CD4-positive, CD25-positive, alpha-beta regulatory T cell (primary cell): ENCODE data around the gene TM2D3. TPM values are rescaled to one million over a fixed set of nuclear protein-coding genes. Genes with fewer than 3 reads are reported as not detected.

ENCODE experiments used
- ATAC-seq, 2 donors: fragments of 150-1000 bp; cut with Tn5 transposase; one replicate each; pipeline ENCODE4 v1.10.0; 2021; ENCODE audit warnings: low read depth in 2 of 2, moderate number of reproducible peaks in 2 of 2, moderate library complexity in 1 of 2
- DNase-seq, 3 donors: peaks; one replicate each; pipeline versions ENCODE4 v3.0.0 to v3.0.0-alpha.2; 2012 to 2022; ENCODE audit warnings: mixed read lengths in 1 of 3
- H3K27ac ChIP-seq: one replicate; pipeline ENCODE4 v1.7.0; 2013; ENCODE audit warnings: mild to moderate bottlenecking, low read length; ENCODE audit not compliant: insufficient read depth, poor library complexity, severe bottlenecking
- H3K27me3 ChIP-seq: one replicate; pipeline ENCODE4 v1.7.0; 2013; ENCODE audit warnings: low read length; ENCODE audit not compliant: control insufficient read depth, insufficient read depth
- H3K36me3 ChIP-seq: one replicate; pipeline ENCODE4 v1.7.0; 2013; ENCODE audit warnings: mild to moderate bottlenecking, low read length, moderate library complexity; ENCODE audit not compliant: control insufficient read depth, insufficient read depth
- H3K4me1 ChIP-seq: 2 replicates; pipeline ENCODE4 v1.7.0; 2013; ENCODE audit warnings: mild to moderate bottlenecking, low read length; ENCODE audit not compliant: insufficient read depth, control insufficient read depth, poor library complexity, severe bottlenecking
- H3K4me3 ChIP-seq: one replicate; pipeline ENCODE4 v1.7.0; 2013; ENCODE audit warnings: low read depth, mild to moderate bottlenecking, low read length, moderate library complexity
- H3K9me3 ChIP-seq, 2 experiments: 1 replicate in 1 of 2; 2 replicates in 1 of 2; pipeline ENCODE4 v1.7.0; 2013; ENCODE audit warnings: low read length in 2 of 2, mild to moderate bottlenecking in 1 of 2, moderate library complexity in 1 of 2; ENCODE audit not compliant: control insufficient read depth in 2 of 2
- H3K27ac Mint-ChIP-seq, 3 donors: one replicate each; pipeline ENCODE4 v1.8.0; 2020 to 2022; ENCODE audit warnings: mild to moderate bottlenecking in 3 of 3, mixed read lengths in 3 of 3, moderate library complexity in 2 of 3
- H3K27me3 Mint-ChIP-seq: one replicate; pipeline ENCODE4 v1.8.0; 2022; ENCODE audit warnings: mild to moderate bottlenecking, mixed read lengths
- H3K36me3 Mint-ChIP-seq: one replicate; pipeline ENCODE4 v1.8.0; 2020; ENCODE audit warnings: mixed read lengths
- H3K4me1 Mint-ChIP-seq, 4 donors: one replicate each; pipeline ENCODE4 v1.8.0; 2020 to 2022; ENCODE audit warnings: mixed read lengths in 4 of 4, mild to moderate bottlenecking in 1 of 4
- H3K4me3 Mint-ChIP-seq, 4 donors: one replicate each; pipeline ENCODE4 v1.8.0; 2020 to 2022; ENCODE audit warnings: mild to moderate bottlenecking in 4 of 4, mixed read lengths in 4 of 4, moderate library complexity in 3 of 4
- H3K9me3 Mint-ChIP-seq, 7 donors: one replicate each; pipeline ENCODE4 v1.8.0; 2020 to 2022; ENCODE audit warnings: mixed read lengths in 7 of 7, mild to moderate bottlenecking in 3 of 7, moderate library complexity in 2 of 7
- polyA plus RNA-seq, 4 donors: library from polyadenylated mRNA; unstranded; fragments of 300-500 nt; fragmentation: Illumina TruSeq; gene quantifications; one replicate each; pipeline ENCODE4 v1.2.3, GENCODE V29; 2021
- total RNA-seq: library from RNA; stranded (reverse); gene quantifications from one replicate; pipeline ENCODE4 v1.2.3, GENCODE V29; 2022

TM2D3 gene
- total and polyA plus RNA-seq, 5 donors from 2014 or later, result 30.9 to 85.4 (median 43.6) TPM

DNA sequence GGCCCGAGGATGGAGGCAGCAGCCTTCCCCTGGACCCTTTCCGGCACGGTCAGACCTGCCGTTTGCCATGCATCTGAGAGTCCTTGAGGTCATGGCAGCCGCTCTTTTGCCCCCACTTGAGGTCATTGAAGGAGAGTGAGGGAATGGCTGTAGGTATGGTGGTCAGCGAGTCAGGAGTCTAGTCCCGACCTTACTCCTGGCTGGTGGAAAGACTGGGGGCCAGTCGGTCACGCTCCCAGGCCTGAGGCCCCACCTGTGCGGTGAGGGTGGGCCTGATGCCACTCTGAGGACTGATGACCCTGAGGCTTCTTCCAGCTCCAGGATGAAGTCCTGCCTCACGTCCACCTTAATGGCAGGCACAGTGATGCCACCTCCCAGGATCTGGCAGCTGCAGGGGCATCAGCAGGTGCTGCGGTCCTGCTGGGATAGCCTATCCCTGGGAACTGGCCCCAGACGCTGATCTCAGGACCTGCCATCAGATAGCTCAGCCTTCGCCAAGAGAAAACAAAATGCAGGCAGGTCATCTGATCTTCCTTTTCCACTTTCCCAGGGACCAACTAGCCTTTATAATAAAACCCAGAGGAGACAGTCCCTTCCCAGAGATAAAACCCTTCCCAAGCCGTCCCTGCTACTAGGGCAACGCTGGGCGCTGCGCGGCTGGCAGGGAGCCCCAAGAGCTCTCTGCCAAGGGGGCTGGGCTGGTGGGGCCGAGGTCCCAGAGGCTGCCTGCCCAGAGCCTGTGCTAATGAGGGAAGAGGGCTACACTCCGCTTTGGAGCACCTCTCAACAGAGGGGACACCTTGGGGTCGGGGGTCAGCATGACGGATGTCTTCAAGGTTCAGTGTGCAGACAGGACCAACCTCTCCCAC lies 42.2 kb downstream of the TM2D3 start:
- no peaks in the 10 kb centered on the region for H3K4me1 Mint-ChIP-seq

DNA sequence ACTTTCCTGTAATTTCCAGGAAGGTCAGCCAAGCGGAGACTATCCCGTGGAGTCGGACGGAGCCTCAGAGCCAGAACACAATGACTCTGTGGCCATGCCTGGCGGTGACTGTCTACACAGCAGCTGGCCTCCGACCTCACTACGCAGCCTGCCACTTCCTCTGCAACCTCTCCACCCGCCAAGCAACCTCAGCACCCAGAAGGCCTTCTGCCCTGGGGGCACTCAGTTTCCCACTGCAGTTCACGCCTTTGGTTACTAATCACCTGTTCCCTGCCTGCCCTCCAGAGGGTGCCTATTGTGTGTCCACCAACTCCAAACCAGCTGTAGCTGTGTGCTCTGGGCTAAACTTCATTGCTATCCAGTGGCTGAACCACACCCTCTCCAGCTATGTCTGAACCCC lies 44.0 kb downstream of the TM2D3 start:
- Mint-ChIP-seq H3K4me3 (no peak overlapping the region), H3K27me3 (peaks cover 4% of the 10 kb centered on the region), H3K27ac (no peak overlapping the region), H3K9me3 (peaks cover 0 to 6% (median 1%) of the 10 kb centered on the region in 7 donors), H3K36me3 (peaks cover 6% of the 10 kb centered on the region), H3K4me1 (no peaks in the 10 kb centered on the region)
- Histone ChIP-seq H3K36me3 (no peaks in the 10 kb centered on the region), H3K4me1 (no peaks in the 10 kb centered on the region), H3K27me3 (peaks cover 3% of the 10 kb centered on the region), H3K4me3 (no peak overlapping the region), H3K9me3 (no peaks in the 10 kb centered on the region), H3K27ac (no peak overlapping the region)
- no peak for DNase-seq
- no peak for ATAC-seq

More for the DNA sequence above, 42.2 kb downstream of the TM2D3 start:
- Histone ChIP-seq H3K4me3 (no peak overlapping the region), H3K27ac (no peak overlapping the region), H3K4me1 (no peaks in the 10 kb centered on the region), H3K36me3 (no peaks in the 10 kb centered on the region), H3K27me3 (peaks cover 3% of the 10 kb centered on the region), H3K9me3 (no peaks in the 10 kb centered on the region)
- Mint-ChIP-seq H3K4me3 (no peak overlapping the region), H3K36me3 (no peaks in the 10 kb centered on the region), H3K27ac (no peak overlapping the region), H3K27me3 (peaks cover 4% of the 10 kb centered on the region), H3K9me3 (peaks cover 0 to 1% (median 0%) of the 10 kb centered on the region in 7 donors)
- ATAC-seq (no peak), DNase-seq (no peak)

DNA sequence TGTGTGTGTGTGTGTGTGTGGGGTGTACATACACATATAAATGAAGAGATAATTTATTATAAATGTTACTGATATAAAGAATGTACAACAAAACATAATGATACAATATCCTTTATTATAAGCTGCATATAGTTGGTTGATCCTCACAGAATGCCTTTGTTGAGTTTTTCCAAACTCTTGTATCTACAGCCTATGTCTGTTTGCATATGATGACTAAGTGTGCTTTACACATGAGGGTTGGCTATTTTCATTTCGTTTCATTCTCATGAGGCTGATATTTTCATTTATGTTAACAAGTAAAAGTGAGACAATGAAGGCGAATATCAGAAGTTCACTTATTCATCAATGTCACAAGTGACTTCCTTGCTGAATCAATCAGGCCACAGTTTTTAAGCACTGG lies 45.1 kb downstream of the TM2D3 start:
- DNase-seq (no peak), ATAC-seq (no peak)
- no peaks in the 10 kb centered on the region for H3K9me3 ChIP-seq
- H3K36me3 ChIP-seq, result no peaks in the 10 kb centered on the region
- Mint-ChIP-seq H3K36me3 (peaks cover 6% of the 10 kb centered on the region), H3K9me3 (peaks cover 0 to 6% (median 1%) of the 10 kb centered on the region in 7 donors), H3K4me3 (no peak overlapping the region), H3K27me3 (peaks cover 3% of the 10 kb centered on the region), H3K4me1 (no peaks in the 10 kb centered on the region), H3K27ac (no peak overlapping the region)
- peaks cover 3% of the 10 kb centered on the region for H3K27me3 ChIP-seq
- H3K4me1 ChIP-seq, result no peaks in the 10 kb centered on the region
- H3K27ac ChIP-seq, result no peak overlapping the region
- H3K4me3 ChIP-seq, result no peak overlapping the region

DNA sequence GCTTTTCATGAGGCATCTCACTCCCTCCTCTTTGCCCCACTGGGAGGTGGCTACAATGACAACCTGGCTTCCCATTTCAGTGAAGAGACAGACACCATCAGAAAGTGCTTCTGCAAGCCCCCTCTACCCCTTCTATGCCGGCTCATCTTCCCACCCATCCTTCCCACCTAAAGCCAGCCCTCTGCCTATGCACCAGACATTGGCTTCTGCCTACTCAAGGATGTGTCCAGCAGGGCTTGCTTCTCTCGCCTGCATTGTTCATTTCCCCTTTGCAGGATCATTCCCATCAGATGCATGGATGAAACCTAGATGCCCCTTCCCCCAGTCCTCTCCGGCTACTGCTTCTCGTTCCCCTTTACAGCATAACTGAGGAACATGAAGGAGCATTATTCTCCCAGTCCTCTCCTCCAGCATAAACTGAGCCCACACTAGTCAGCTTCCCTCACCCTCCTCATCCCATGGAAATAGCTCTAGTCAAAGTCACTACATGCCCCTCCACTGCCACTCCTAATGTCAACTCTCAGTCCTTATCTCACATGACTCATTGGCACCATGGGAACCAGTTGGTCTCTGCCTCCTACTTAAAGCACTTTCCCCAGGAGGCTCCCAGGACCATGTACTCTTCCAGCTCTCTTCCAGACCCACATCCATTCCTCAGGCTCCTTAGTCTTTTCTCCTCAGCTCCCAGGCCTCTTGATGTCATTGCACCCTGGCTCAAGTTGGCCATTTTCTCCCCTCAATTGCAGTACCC lies 47.9 kb downstream of the TM2D3 start:
- H3K4me3 Mint-ChIP-seq, result no peak overlapping the region
- no peak overlapping the region for H3K4me3 ChIP-seq
- H3K9me3 ChIP-seq, result no peaks in the 10 kb centered on the region
- no peaks in the 10 kb centered on the region for H3K4me1 ChIP-seq
- H3K27me3 Mint-ChIP-seq, result peaks cover 11% of the 10 kb centered on the region
- DNase-seq (no peak), ATAC-seq (no peak)
- no peaks in the 10 kb centered on the region for H3K4me1 Mint-ChIP-seq
- H3K27me3 ChIP-seq, result peaks cover 12% of the 10 kb centered on the region
- H3K9me3 Mint-ChIP-seq, result peaks cover 0 to 6% (median 2%) of the 10 kb centered on the region in 7 donors
- H3K27ac ChIP-seq, result no peak overlapping the region
- peaks cover 6% of the 10 kb centered on the region for H3K36me3 Mint-ChIP-seq
- no peak overlapping the region for H3K27ac Mint-ChIP-seq
- no peaks in the 10 kb centered on the region for H3K36me3 ChIP-seq

DNA sequence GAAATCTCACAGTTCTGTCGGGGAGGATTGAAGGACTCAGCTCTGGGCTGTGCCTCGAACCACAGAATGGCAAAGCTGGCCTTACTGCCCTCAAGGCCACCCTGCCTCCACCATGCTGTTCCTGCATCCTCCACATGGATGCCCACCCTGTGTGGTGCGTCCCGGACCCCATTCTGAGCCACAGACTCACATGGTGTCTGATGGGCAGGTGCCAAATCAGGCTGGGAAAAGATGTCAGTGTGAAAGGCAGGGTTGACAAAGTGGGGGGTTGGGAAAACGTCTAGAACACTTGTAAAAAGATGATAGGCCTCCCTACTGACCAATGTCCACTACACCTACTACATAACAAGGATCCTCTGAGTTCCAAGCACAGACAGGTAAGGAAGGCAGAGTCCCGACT lies 49.4 kb downstream of the TM2D3 start:
- H3K27me3 ChIP-seq, result peaks cover 19% of the 10 kb centered on the region
- no peaks in the 10 kb centered on the region for H3K4me1 Mint-ChIP-seq
- H3K27ac Mint-ChIP-seq, result no peak overlapping the region
- no peaks in the 10 kb centered on the region for H3K36me3 ChIP-seq
- no peak overlapping the region for H3K4me3 Mint-ChIP-seq
- ATAC-seq (no peak), DNase-seq (no peak)
- no peaks in the 10 kb centered on the region for H3K4me1 ChIP-seq
- H3K27ac ChIP-seq, result no peak overlapping the region
- H3K9me3 Mint-ChIP-seq, result peaks cover 0 to 6% (median 5%) of the 10 kb centered on the region in 7 donors
- H3K36me3 Mint-ChIP-seq, result peaks cover 6% of the 10 kb centered on the region
- peaks cover 16% of the 10 kb centered on the region for H3K27me3 Mint-ChIP-seq
- H3K4me3 ChIP-seq, result no peak overlapping the region
- H3K9me3 ChIP-seq, result no peaks in the 10 kb centered on the region

DNA sequence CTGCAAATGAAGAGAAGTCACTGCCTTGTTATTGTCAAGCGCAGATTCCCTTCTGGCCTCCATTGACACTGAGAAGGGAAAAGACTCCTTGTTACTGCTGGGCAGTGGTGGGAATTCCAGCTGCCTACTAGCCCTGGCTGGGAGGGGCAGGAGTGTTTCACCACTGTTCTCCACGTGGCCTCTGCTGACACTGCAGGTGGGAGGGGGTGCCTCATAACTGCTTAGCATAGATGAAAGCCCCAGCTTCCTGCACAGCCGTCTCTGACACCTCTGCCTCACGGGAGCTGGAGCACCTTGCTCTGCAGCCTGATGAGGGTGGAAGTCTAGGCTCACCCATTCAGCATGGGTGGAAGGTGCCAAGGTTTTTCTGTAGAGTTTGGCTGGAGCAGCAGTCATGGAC lies 52.1 kb downstream of the TM2D3 start:
- H3K27ac Mint-ChIP-seq, result no peak overlapping the region
- peaks cover 24% of the 10 kb centered on the region for H3K27me3 Mint-ChIP-seq
- Histone ChIP-seq H3K4me3 (no peak overlapping the region), H3K4me1 (no peaks in the 10 kb centered on the region), H3K9me3 (peaks cover 0 to 6% of the 10 kb centered on the region in 2 experiments), H3K36me3 (no peaks in the 10 kb centered on the region), H3K27me3 (peaks cover 23% of the 10 kb centered on the region), H3K27ac (no peak overlapping the region)
- H3K4me3 Mint-ChIP-seq, result no peak overlapping the region
- ATAC-seq, result no peak
- peak in 1 of 3 donors; percentile 8 for DNase-seq
- H3K36me3 Mint-ChIP-seq, result peaks cover 6% of the 10 kb centered on the region
- no peaks in the 10 kb centered on the region for H3K4me1 Mint-ChIP-seq
- peaks cover 0 to 20% (median 6%) of the 10 kb centered on the region in 7 donors for H3K9me3 Mint-ChIP-seq

DNA sequence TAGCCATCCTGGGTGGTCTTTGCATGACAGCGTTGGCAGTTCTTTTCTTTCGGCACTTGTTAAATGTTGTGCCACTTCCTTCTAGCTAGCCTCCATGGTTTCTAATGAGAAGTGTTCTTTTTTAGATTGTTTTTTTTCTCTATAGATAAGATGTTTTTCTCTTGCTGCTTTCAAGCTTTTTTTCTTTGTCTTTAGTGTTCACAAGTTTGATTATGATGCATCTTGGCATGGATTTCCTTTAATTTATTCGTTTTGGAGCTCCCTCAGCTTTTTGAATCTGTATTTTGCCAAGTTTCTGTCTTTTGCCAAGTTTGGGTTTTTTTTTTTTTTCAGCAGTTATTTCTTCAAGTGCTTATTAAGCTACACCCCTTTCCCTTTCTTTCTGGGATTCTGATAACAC lies 53.1 kb downstream of the TM2D3 start:
- peaks cover 23% of the 10 kb centered on the region for H3K27me3 ChIP-seq
- Mint-ChIP-seq H3K4me3 (no peak overlapping the region), H3K9me3 (peaks cover 0 to 18% (median 5%) of the 10 kb centered on the region in 7 donors), H3K27me3 (peaks cover 27% of the 10 kb centered on the region), H3K27ac (no peak overlapping the region), H3K36me3 (no peaks in the 10 kb centered on the region), H3K4me1 (no peaks in the 10 kb centered on the region)
- H3K36me3 ChIP-seq, result no peaks in the 10 kb centered on the region
- H3K4me3 ChIP-seq, result no peak overlapping the region
- no peaks in the 10 kb centered on the region for H3K4me1 ChIP-seq
- ATAC-seq (no peak), DNase-seq (no peak)
- H3K27ac ChIP-seq, result no peak overlapping the region
- H3K9me3 ChIP-seq, result peaks cover 0 to 6% of the 10 kb centered on the region in 2 experiments
